Fibroblast of lung (primary cell): ENCODE measurements around the gene TMEM132D. TPM values are rescaled to one million over a fixed set of nuclear protein-coding genes. Genes with fewer than 3 reads are reported as not detected.

ENCODE experiments used
- DNase-seq, 2 donors: peaks; one replicate each; pipeline versions ENCODE4 v3.0.0 to v3.0.0-alpha.2; 2010; ENCODE audit warnings: low read depth in 2 of 2
- H2AFZ ChIP-seq: 2 replicates; pipeline ENCODE4 v1.5.1; 2012; ENCODE audit warnings: low read length, control low read depth, inconsistent platforms
- H3K27ac ChIP-seq: 2 replicates; pipeline ENCODE4 v1.5.1; 2011; ENCODE audit warnings: low read length, control low read depth; ENCODE audit not compliant: insufficient read depth
- H3K27me3 ChIP-seq: 2 replicates; pipeline ENCODE4 v1.5.1; 2011; ENCODE audit warnings: mild to moderate bottlenecking, low read length; ENCODE audit not compliant: control insufficient read depth, insufficient read depth
- H3K36me3 ChIP-seq: 2 replicates; pipeline ENCODE4 v1.5.1; 2011; ENCODE audit warnings: low read length; ENCODE audit not compliant: control insufficient read depth, insufficient read depth
- H3K4me1 ChIP-seq: 2 replicates; pipeline ENCODE4 v1.5.1; 2011; ENCODE audit warnings: low read length; ENCODE audit not compliant: control insufficient read depth, insufficient read depth; ENCODE audit errors: extremely low read depth
- H3K4me2 ChIP-seq: 2 replicates; pipeline ENCODE4 v1.5.1; 2011; ENCODE audit warnings: low read length, control low read depth; ENCODE audit not compliant: insufficient read depth; ENCODE audit errors: extremely low read depth
- H3K4me3 ChIP-seq, 4 experiments: fragments of 200-600 bp in 1 of 4; sonication (generic) in 1 of 4; replicated peaks in 1 of 4; 2 replicates each; pipeline ENCODE4 v1.5.1; 2011 to 2016; ENCODE audit warnings: low read length in 4 of 4, low read depth in 3 of 4, mild to moderate bottlenecking in 3 of 4, control low read depth in 2 of 4, inconsistent platforms in 1 of 4, mixed read lengths in 1 of 4; ENCODE audit not compliant: insufficient read depth in 1 of 4; ENCODE audit errors: control extremely low read depth in 1 of 4
- H3K79me2 ChIP-seq: 2 replicates; pipeline ENCODE4 v1.5.1; 2012; ENCODE audit warnings: mild to moderate bottlenecking, low read length, inconsistent platforms; ENCODE audit not compliant: control insufficient read depth, insufficient read depth
- H3K9ac ChIP-seq: 2 replicates; pipeline ENCODE4 v1.5.1; 2011; ENCODE audit warnings: mild to moderate bottlenecking, low read length, control low read depth; ENCODE audit not compliant: insufficient read depth
- H3K9me3 ChIP-seq: 2 replicates; pipeline ENCODE4 v1.5.1; 2012; ENCODE audit warnings: low read depth, low read length; ENCODE audit not compliant: control insufficient read depth, insufficient read depth
- H4K20me1 ChIP-seq: 2 replicates; pipeline ENCODE4 v1.5.1; 2011; ENCODE audit warnings: low read length; ENCODE audit not compliant: control insufficient read depth, insufficient read depth; ENCODE audit errors: extremely low read depth
- CTCF ChIP-seq, 2 donors: IDR thresholded peaks in 1 of 2; conservative IDR thresholded peaks in 1 of 2; 1 replicate in 1 of 2; 2 replicates in 1 of 2; pipeline ENCODE4 v1.5.1; 2011 to 2012; ENCODE audit warnings: low read length in 2 of 2, control low read depth in 1 of 2, inconsistent platforms in 1 of 2, low read depth in 1 of 2, mild to moderate bottlenecking in 1 of 2
- EZH2 ChIP-seq: IDR thresholded peaks from 2 replicates; pipeline ENCODE4 v1.5.1; 2012; ENCODE audit warnings: low read length, control low read depth, mild to moderate bottlenecking; ENCODE audit errors: missing control alignments
- polyA plus RNA-seq, 2 donors: library from polyadenylated mRNA; depleted of rRNA in 1 of 2; stranded (reverse) in 1 of 2; unstranded in 1 of 2; fragments of >200 nt; gene quantifications; 2 replicates each; pipeline ENCODE4 v1.2.1, GENCODE V29; 2011 to 2012; ENCODE audit warnings: missing spikeins in 1 of 2
- total RNA-seq: library from RNA; depleted of rRNA; stranded (reverse); fragments of >200 nt; gene quantifications from 2 replicates; pipeline ENCODE4 v1.2.1, GENCODE V29; 2014

TMEM132D gene
- total and polyA plus RNA-seq, 2 donors (not counting 1 experiment from before 2014, with no cell fraction given), result not detected

- Histone ChIP-seq H3K4me2 (no peak overlapping the region), H3K27me3 (no peaks in the 10 kb centered on the region), H2AFZ (no peak overlapping the region), H4K20me1 (no peaks in the 10 kb centered on the region), H3K4me3 (no peak overlapping the region), H3K9ac (no peak overlapping the region), H3K79me2 (no peaks in the 10 kb centered on the region), H3K4me1 (no peaks in the 10 kb centered on the region), H3K9me3 (no peaks in the 10 kb centered on the region), H3K36me3 (no peaks in the 10 kb centered on the region), H3K27ac (no peak overlapping the region)
- DNase-seq, result peak in 1 of 2 donors; percentile 82
- TF ChIP-seq EZH2 (no peak), CTCF (conservative IDR thresholded peaks at IDR 0.05 in 1 of 2, IDR thresholded peaks at IDR 0.05 in 1 of 2; ENCODE audit: low read depth in 1 of 2, low read length in 2 of 2) (no peak)
These were observed 289.5 kb downstream of the TMEM132D start for GRCh38 chr12:129614221-129614885.

DNA sequence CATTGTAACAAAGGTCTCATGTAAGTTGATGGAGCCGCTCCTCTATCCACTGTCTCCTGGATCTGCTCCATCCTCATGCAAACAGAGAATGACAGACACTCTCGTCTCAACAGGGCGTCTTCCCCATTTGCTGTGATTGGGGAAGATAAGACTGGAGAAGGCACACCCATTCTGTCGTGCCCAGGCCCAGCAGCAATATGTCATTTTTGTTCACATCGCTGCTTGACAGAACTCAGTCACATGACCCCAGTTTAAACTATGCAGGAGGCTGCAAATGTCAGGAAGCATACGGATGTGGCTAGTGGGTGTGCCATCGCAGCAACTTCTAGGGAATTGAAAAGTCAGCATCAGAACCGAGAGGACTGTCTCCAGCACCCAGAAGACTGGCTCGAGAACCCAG is 290.5 kb downstream of the TMEM132D start:
- Histone ChIP-seq H3K79me2 (no peaks in the 10 kb centered on the region), H3K9ac (no peak overlapping the region), H3K36me3 (no peaks in the 10 kb centered on the region), H3K4me2 (no peak overlapping the region), H3K9me3 (no peaks in the 10 kb centered on the region), H3K27ac (no peak overlapping the region), H3K4me3 (no peak overlapping the region), H3K4me1 (no peaks in the 10 kb centered on the region), H3K27me3 (no peaks in the 10 kb centered on the region), H4K20me1 (no peaks in the 10 kb centered on the region), H2AFZ (no peak overlapping the region)
- TF ChIP-seq EZH2 (no peak), CTCF (conservative IDR thresholded peaks at IDR 0.05 in 1 of 2, IDR thresholded peaks at IDR 0.05 in 1 of 2; ENCODE audit: low read depth in 1 of 2, low read length in 2 of 2) (no peak)
- DNase-seq, result no peak

- no peaks in the 10 kb centered on the region for H3K27me3 ChIP-seq
- H3K9me3 ChIP-seq, result no peaks in the 10 kb centered on the region
- no peak overlapping the region for H3K27ac ChIP-seq
- TF ChIP-seq CTCF (conservative IDR thresholded peaks at IDR 0.05 in 1 of 2, IDR thresholded peaks at IDR 0.05 in 1 of 2; ENCODE audit: low read depth in 1 of 2, low read length in 2 of 2) (no peak), EZH2 (no peak)
- H2AFZ ChIP-seq, result no peak overlapping the region
- no peak overlapping the region for H3K4me3 ChIP-seq
- H3K4me1 ChIP-seq, result no peaks in the 10 kb centered on the region
- no peak overlapping the region for H3K9ac ChIP-seq
- DNase-seq, result no peak
- H3K36me3 ChIP-seq, result no peaks in the 10 kb centered on the region
- no peaks in the 10 kb centered on the region for H3K79me2 ChIP-seq
- H3K4me2 ChIP-seq, result no peak overlapping the region
- H4K20me1 ChIP-seq, result no peaks in the 10 kb centered on the region
These were observed 293.2 kb downstream of the TMEM132D start for GRCh38 chr12:129610601-129611120.
